SK-N-SH (cell line): ENCODE data around the gene CDH4. TPM values are rescaled to one million over a fixed set of nuclear protein-coding genes. Genes with fewer than 3 reads are reported as not detected.

ENCODE experiments used
- CTCF ChIA-PET: fragments of 300-600, 350-600 bp; formaldehyde crosslinking; extraction: SDS; loops from one replicate; lab custom pipeline; 2021; lab: Yijun Ruan, JAX
- POLR2A ChIA-PET: fragments of 350-600 bp; sonication (Branson Sonifier 250); formaldehyde crosslinking; extraction: SDS; loops from one replicate; lab custom pipeline; 2020; ENCODE audit warnings: antibody characterized with exemption, inconsistent platforms; lab: Yijun Ruan, JAX
- DNase-seq: peaks from one replicate; pipeline ENCODE4 v3.0.0; 2012
- H2AFZ ChIP-seq: fragments of 200-600 bp; sonication (generic); 2 replicates; pipeline ENCODE4 v1.8.1; 2016; ENCODE audit warnings: antibody characterized with exemption, mild to moderate bottlenecking, low read depth
- H3F3A ChIP-seq: fragments of 200-600 bp; sonication (generic); replicated peaks from 2 replicates; pipeline ENCODE3; 2016; ENCODE audit warnings: antibody characterized with exemption, mild to moderate bottlenecking; ENCODE audit not compliant: insufficient read depth
- H3K27ac ChIP-seq, 2 experiments: fragments of 200-500 bp in 1 of 2; fragments of 200-600 bp in 1 of 2; sonication (Bioruptor generic) in 1 of 2; sonication (generic), shearing (Covaris generic) in 1 of 2; 2 replicates each; pipeline versions ENCODE4 v1.5.1 to v1.6.1; 2014 to 2016; ENCODE audit warnings: low read depth in 2 of 2, inconsistent platforms in 1 of 2, low read length in 1 of 2, mild to moderate bottlenecking in 1 of 2, mixed read lengths in 1 of 2
- H3K27me3 ChIP-seq: fragments of 200-600 bp; sonication (generic), shearing (Covaris generic); 2 replicates; pipeline ENCODE4 v1.6.1; 2016; ENCODE audit warnings: mixed run types; ENCODE audit not compliant: insufficient read depth
- H3K36me3 ChIP-seq, 2 experiments: fragments of 200-500 bp in 1 of 2; fragments of 200-600 bp in 1 of 2; sonication (Bioruptor generic) in 1 of 2; sonication (generic) in 1 of 2; replicated peaks in 1 of 2; 2 replicates each; pipeline versions ENCODE3 to v1.5.1; 2014 to 2016; ENCODE audit warnings: low read length in 1 of 2, mild to moderate bottlenecking in 1 of 2; ENCODE audit not compliant: insufficient read depth in 2 of 2, control insufficient read depth in 1 of 2
- H3K4me1 ChIP-seq, 2 experiments: fragments of 200-500 bp in 1 of 2; fragments of 200-600 bp in 1 of 2; sonication (Bioruptor generic) in 1 of 2; sonication (generic), shearing (Covaris generic) in 1 of 2; 2 replicates each; pipeline versions ENCODE4 v1.5.1 to v1.6.1; 2014 to 2016; ENCODE audit warnings: low read depth in 1 of 2, low read length in 1 of 2, mixed run types in 1 of 2; ENCODE audit not compliant: insufficient read depth in 2 of 2, control insufficient read depth in 1 of 2
- H3K4me2 ChIP-seq: fragments of 200-600 bp; sonication (generic), shearing (Covaris generic); 2 replicates; pipeline ENCODE4 v1.6.1; 2017; ENCODE audit warnings: mixed run types
- H3K4me3 ChIP-seq, 2 experiments: fragments of 200-500 bp in 1 of 2; fragments of 200-600 bp in 1 of 2; sonication (Bioruptor generic) in 1 of 2; sonication (generic), shearing (Covaris generic) in 1 of 2; 2 replicates each; pipeline versions ENCODE4 v1.5.1 to v1.8.1; 2014 to 2016; ENCODE audit warnings: low read depth in 2 of 2, inconsistent platforms in 1 of 2, low read length in 1 of 2, mild to moderate bottlenecking in 1 of 2, mixed read lengths in 1 of 2, moderate library complexity in 1 of 2
- H3K79me2 ChIP-seq: fragments of 200-600 bp; sonication (generic); 2 replicates; pipeline ENCODE4 v1.8.1; 2017; ENCODE audit warnings: mild to moderate bottlenecking; ENCODE audit not compliant: insufficient read depth
- H3K9ac ChIP-seq: fragments of 200-600 bp; sonication (generic); 2 replicates; pipeline ENCODE4 v1.6.1; 2017; ENCODE audit warnings: mixed run types
- H3K9me2 ChIP-seq: fragments of 200-600 bp; sonication (generic); 2 replicates; pipeline ENCODE4 v1.6.1; 2017; ENCODE audit warnings: mixed run types
- H3K9me3 ChIP-seq: fragments of 200-600 bp; sonication (generic); 2 replicates; pipeline ENCODE4 v1.6.1; 2017; ENCODE audit warnings: mixed run types, mild to moderate bottlenecking, moderate library complexity
- H4K20me1 ChIP-seq: fragments of 200-600 bp; sonication (generic); 2 replicates; pipeline ENCODE4 v1.6.1; 2017; ENCODE audit warnings: mild to moderate bottlenecking, mixed run types; ENCODE audit not compliant: insufficient read depth
- CHD2 ChIP-seq: fragments of 150-350 bp; IDR thresholded peaks from 2 replicates; pipeline ENCODE4 v1.6.1; 2018; ENCODE audit warnings: low read length; ENCODE audit not compliant: partially characterized antibody
- ELF1 ChIP-seq: IDR thresholded peaks from 2 replicates; pipeline ENCODE4 v1.4.0; 2012
- EP300 ChIP-seq, 2 experiments: IDR thresholded peaks; 2 replicates each; pipeline versions ENCODE4 v1.4.0 to v1.6.1; 2012; ENCODE audit warnings: borderline replicate concordance in 1 of 2, low read depth in 1 of 2, low read length in 1 of 2
- FOXJ3 ChIP-seq: sonication (generic); formaldehyde crosslinking; IDR thresholded peaks from 2 replicates; pipeline ENCODE4 v1.5.1; 2020; ENCODE audit warnings: mild to moderate bottlenecking, missing genetic modification reagents
- FOXM1 ChIP-seq: IDR thresholded peaks from 2 replicates; pipeline ENCODE4 v1.4.0; 2012; ENCODE audit warnings: low read depth, mild to moderate bottlenecking
- JUND ChIP-seq: IDR thresholded peaks from 2 replicates; pipeline ENCODE4 v1.4.0; 2012
- MXI1 ChIP-seq: IDR thresholded peaks from 2 replicates; pipeline ENCODE4 v1.6.1; 2012; ENCODE audit warnings: mild to moderate bottlenecking, low read depth, low read length, improper control_type of control experiment
- PBX3 ChIP-seq: IDR thresholded peaks from 2 replicates; pipeline ENCODE4; 2012
- RAD21 ChIP-seq: IDR thresholded peaks from 2 replicates; pipeline ENCODE4 v1.6.1; 2012; ENCODE audit warnings: mild to moderate bottlenecking, low read length
- RCOR1 ChIP-seq: fragments of 150-350 bp; IDR thresholded peaks from 2 replicates; pipeline ENCODE4 v1.6.1; 2017; ENCODE audit warnings: antibody characterized with exemption, low read length
- REST ChIP-seq: IDR thresholded peaks from 2 replicates; pipeline ENCODE4 v1.6.1; 2012; ENCODE audit warnings: mild to moderate bottlenecking, low read depth, low read length, moderate library complexity
- RFX5 ChIP-seq: IDR thresholded peaks from 2 replicates; pipeline ENCODE4 v1.6.1; 2012; ENCODE audit warnings: mild to moderate bottlenecking, improper control_type of control experiment, low read length
- ZBTB33 ChIP-seq: IDR thresholded peaks from 2 replicates; pipeline ENCODE4 v1.4.0; 2012; ENCODE audit warnings: low read depth, borderline replicate concordance
- WGBS: methylation state at CpG from one replicate; pipeline ENCODE4 v1.1.6; 2017; ENCODE audit warnings: low lambda C conversion rate; 5-methylcytosine and 5-hydroxymethylcytosine counted together
- polyA plus RNA-seq, 3 experiments: library from polyadenylated mRNA; depleted of rRNA; stranded (reverse); fragments of >200 nt; gene quantifications; 2 replicates each; pipeline ENCODE4 v1.2.3, GENCODE V29; 2012
- TF ChIP-seq, protein P1 (sequence below): fragments of 200-600 bp; sonication (generic); IDR thresholded peaks from 2 replicates; pipeline ENCODE4 v1.6.1; 2017; ENCODE audit warnings: antibody characterized with exemption, mild to moderate bottlenecking, moderate library complexity

The CDH4 gene
- polyA plus RNA-seq, 1 of the 3 experiments (the other 2 are of a cell fraction) = not detected

DNA sequence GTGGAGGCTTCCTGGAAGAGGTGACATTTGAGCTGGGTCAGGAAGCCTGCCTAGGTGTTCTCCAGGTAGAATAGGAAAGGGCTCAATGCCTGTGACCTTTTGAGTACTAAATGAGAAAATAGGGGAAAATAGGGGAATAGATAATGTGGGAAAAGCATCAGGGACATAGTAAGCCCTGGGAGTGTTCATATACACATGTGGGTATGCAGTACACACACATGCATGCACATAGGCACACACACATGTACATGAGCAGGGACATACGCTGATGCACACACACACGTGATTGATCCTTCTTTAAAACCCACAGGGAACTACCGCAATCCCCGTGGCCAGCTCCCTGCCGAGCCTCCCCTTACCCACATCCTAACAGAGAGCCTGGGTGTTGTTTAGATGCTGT lies 351.7 kb downstream of the CDH4 start:
- no peaks in the 10 kb centered on the region for H3K79me2 ChIP-seq
- TF ChIP-seq JUND = no peak
- TF ChIP-seq FOXM1 = no peak
- TF ChIP-seq PBX3 = no peak
- TF ChIP-seq, protein P1, sequence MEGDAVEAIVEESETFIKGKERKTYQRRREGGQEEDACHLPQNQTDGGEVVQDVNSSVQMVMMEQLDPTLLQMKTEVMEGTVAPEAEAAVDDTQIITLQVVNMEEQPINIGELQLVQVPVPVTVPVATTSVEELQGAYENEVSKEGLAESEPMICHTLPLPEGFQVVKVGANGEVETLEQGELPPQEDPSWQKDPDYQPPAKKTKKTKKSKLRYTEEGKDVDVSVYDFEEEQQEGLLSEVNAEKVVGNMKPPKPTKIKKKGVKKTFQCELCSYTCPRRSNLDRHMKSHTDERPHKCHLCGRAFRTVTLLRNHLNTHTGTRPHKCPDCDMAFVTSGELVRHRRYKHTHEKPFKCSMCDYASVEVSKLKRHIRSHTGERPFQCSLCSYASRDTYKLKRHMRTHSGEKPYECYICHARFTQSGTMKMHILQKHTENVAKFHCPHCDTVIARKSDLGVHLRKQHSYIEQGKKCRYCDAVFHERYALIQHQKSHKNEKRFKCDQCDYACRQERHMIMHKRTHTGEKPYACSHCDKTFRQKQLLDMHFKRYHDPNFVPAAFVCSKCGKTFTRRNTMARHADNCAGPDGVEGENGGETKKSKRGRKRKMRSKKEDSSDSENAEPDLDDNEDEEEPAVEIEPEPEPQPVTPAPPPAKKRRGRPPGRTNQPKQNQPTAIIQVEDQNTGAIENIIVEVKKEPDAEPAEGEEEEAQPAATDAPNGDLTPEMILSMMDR = no peak
- no peak for TF ChIP-seq CHD2
- no peak for TF ChIP-seq ZBTB33
- TF ChIP-seq ELF1 = no peak
- TF ChIP-seq MXI1 = no peak
- H3K4me3 ChIP-seq = no peak overlapping the region

DNA sequence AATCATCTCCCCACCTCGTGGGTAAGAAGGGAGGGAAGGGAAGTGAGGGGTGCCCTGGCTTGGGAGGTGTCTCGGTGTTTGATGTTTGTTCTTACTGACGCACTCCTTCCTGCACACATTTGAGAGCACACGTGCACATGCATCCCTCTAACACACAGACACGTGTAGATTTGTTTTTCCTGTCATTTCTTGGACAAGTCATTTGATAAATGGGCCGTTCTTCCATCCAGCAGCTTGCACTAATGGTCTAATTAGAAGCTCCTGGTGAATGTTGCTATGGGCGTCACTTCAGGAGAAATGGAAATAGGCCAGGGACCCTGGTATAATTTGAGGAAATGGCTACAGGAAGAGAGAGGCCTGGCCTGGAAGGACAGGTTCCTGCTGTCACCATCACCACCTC lies 352.5 kb downstream of the CDH4 start:
- ChIA-PET POLR2A (no interaction called here), CTCF (no interaction called here)
- Histone ChIP-seq H3K4me2 (no peak overlapping the region), H3K27me3 (no peaks in the 10 kb centered on the region), H3K9me3 (no peaks in the 10 kb centered on the region), H3K36me3 (no peaks in the 10 kb centered on the region), H3K4me1 (no peaks in the 10 kb centered on the region), H2AFZ (no peak overlapping the region), H3K27ac (no peak overlapping the region), H3K4me3 (no peak overlapping the region), H3K79me2 (no peaks in the 10 kb centered on the region), H3F3A (no peaks in the 10 kb centered on the region), H3K9me2 (no peaks in the 10 kb centered on the region), H3K9ac (no peak overlapping the region), H4K20me1 (no peaks in the 10 kb centered on the region)
- no peak for TF ChIP-seq FOXM1
- TF ChIP-seq, protein P1 = no peak
- TF ChIP-seq RCOR1 = no peak
- TF ChIP-seq CHD2 = no peak
- TF ChIP-seq ELF1 = no peak
- TF ChIP-seq EP300 (IDR thresholded peaks at IDR 0.05; ENCODE audit: borderline replicate concordance in 1 of 2, low read depth in 1 of 2, low read length in 1 of 2) = no peak
- no peak for TF ChIP-seq RAD21
- TF ChIP-seq RFX5 = no peak
- no peak for TF ChIP-seq MXI1
- no peak for TF ChIP-seq FOXJ3 (CRISPR knock-in tag)
- TF ChIP-seq REST = no peak
- 37% methylated on average over 7 of the region's 7 CpGs for WGBS
- DNase-seq = no peak

More for the DNA sequence above, 351.7 kb downstream of the CDH4 start:
- no peaks in the 10 kb centered on the region for H3K9me2 ChIP-seq
- CTCF ChIA-PET = no interaction called here
- no peaks in the 10 kb centered on the region for H3K4me1 ChIP-seq
- no peak overlapping the region for H3K4me2 ChIP-seq
- no peaks in the 10 kb centered on the region for H3F3A ChIP-seq
- no peak for DNase-seq
- no peaks in the 10 kb centered on the region for H3K36me3 ChIP-seq
- H3K27me3 ChIP-seq = no peaks in the 10 kb centered on the region
- POLR2A ChIA-PET = no interaction called here
- no peak overlapping the region for H3K9ac ChIP-seq
- H3K27ac ChIP-seq = no peak overlapping the region
- no peaks in the 10 kb centered on the region for H3K9me3 ChIP-seq
- no peaks in the 10 kb centered on the region for H4K20me1 ChIP-seq
- WGBS = 33% methylated on average over 5 of the region's 5 CpGs
- no peak overlapping the region for H2AFZ ChIP-seq
